ENCODE measurements around the gene MICU2.

GRCh38 chr13:21450936-21451335 lies 153.0 kb downstream of the MICU2 start:
- TF ChIP-seq, protein P1, sequence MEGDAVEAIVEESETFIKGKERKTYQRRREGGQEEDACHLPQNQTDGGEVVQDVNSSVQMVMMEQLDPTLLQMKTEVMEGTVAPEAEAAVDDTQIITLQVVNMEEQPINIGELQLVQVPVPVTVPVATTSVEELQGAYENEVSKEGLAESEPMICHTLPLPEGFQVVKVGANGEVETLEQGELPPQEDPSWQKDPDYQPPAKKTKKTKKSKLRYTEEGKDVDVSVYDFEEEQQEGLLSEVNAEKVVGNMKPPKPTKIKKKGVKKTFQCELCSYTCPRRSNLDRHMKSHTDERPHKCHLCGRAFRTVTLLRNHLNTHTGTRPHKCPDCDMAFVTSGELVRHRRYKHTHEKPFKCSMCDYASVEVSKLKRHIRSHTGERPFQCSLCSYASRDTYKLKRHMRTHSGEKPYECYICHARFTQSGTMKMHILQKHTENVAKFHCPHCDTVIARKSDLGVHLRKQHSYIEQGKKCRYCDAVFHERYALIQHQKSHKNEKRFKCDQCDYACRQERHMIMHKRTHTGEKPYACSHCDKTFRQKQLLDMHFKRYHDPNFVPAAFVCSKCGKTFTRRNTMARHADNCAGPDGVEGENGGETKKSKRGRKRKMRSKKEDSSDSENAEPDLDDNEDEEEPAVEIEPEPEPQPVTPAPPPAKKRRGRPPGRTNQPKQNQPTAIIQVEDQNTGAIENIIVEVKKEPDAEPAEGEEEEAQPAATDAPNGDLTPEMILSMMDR (IDR thresholded peaks at IDR 0.05): no peak
- no peak for TF ChIP-seq POLR2A (IDR thresholded peaks at IDR 0.05)
